Right forelimb (tissue), 1 donor: ENCODE results near the gene MAGI2.
"Not testable (repeated sequence)": the region's sequence is repeated elsewhere in the genome, so short reads cannot be mapped to it uniquely, and the experiment has no call there.

Source experiments
- DNase-seq: peaks from one replicate; pipeline ENCODE4 v3.0.0-alpha.2; 2018

MAGI2 gene

DNA sequence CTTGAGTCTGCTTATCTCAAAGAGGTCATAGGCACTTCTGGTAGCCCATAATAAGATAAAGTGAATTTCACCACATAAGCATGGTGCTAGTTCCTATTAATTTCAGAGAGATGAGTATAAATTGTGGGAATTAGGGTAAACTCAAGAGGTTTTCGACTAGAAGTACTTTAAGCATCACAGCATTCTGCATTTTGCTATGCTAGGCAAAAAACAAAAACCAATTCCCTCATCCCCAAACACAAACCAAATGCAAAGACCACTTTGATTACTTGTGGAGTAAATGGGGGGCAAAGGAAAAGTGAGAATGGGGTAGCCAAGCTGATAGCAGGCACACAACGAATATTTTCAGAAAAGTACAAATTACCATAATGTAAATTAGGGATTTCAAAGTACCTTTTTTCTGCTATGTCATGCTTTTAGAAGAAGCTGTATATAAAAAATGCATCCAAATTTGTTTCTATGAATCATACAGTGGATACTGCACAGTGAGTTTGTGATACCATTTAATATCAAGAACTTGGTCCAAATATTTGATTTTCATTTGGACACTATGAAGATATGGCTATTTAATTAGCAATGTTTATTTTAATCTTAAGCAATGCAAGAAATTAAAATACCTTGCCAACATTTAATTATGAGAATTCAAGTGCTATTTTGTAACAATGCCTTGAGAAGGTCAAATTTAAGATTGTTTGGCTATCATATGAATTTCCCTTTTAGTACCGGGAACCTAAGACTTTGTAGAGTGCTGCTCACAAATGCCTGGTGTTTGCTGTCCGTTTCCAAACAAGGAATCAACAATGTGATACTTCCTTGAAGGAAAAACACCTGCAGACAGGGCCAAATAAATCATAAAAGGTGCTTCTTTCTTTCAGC lies 1199.4 kb downstream of the MAGI2 start:
- DNase-seq: no peak

DNA sequence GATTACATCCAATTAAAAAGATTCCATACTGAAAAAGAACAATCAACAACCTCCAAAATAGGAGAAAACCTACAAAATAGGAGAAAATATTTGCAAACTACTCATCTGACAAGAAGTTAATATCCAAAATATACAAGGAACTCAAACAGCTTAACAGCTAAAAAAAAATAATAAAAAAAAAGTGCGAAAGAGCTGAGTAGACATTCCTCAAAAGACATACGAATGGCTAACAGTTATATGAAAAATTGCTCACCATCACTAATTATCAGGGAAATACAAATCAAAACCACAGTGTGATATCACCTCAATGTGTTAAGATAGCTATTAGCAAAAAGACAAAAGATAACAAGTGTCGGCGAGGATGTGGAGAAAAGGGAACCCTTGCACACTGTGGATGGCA lies 1204.6 kb downstream of the MAGI2 start:
- DNase-seq: no peak

DNA sequence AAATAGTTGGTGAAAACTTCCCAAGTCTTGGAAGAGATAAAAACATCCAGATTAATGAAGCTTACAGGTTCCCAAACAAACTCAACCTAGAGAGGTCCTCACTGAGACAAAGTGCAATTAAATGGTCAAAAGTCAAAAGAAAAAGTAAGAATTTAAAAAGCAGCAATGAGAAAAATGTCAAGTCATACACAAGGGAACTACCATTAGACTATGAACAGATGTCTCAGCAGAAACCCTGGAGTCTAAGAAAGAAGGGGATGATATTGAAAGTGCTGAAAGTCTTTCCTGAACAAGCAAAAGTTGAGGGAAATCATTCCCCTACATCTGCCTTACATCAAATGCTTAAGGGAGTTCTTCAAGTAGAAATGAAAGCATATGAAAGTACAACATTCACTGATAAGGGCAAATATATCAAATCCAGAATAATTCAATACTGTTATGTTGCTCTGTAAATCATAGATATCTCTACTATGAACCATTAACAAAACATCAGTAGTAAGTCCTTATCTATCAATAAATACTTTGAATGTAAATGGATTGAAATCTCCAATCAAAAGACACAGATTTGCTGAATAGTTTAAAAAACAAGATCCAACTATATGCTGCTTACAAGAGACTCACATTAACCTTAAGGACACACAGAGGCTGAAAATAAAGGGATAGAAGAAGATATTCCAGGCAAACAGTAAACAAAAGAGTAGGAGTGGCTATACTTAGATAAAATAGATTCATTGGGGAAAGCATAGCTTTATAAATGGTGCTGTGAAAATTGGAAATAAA lies 1205.4 kb downstream of the MAGI2 start:
- no peak for DNase-seq

DNA sequence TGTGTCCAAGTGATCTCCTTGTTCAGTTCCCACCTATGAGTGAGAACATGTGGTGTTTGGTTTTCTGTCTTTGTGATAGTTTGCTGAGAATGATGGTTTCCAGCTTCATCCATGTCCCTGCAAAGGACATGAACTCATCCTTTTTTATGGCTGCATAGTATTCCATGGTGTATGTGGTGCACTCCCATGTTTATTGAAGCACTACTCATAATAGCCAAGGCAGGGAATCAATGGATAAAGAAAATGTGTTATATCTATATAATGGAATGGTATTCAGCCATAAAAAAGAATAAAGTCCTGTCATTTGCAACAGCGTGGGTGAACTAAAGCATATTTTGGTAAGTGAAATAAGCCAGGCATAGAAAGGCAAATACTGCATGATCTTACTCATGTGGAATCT lies 1213.3 kb downstream of the MAGI2 start:
- DNase-seq: not testable (repeated sequence)

DNA sequence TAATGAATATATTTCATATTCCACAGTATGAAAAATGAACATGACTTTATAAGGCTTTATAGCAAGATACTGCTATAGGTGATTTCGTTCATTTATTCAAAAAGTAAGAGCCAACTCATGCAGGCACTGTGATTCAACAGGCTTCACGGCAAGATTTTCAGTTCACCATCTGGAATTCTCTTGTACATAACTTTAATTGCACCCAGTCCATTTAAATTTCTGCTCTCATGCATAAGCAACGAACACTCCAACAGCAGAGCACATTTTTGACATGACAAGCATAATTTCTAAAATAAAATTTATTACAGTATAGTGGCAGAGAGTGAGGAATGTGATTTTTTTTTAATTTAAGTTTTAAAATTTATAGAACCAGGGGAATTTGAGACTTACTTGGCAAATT lies 1218.8 kb downstream of the MAGI2 start:
- DNase-seq: no peak

DNA sequence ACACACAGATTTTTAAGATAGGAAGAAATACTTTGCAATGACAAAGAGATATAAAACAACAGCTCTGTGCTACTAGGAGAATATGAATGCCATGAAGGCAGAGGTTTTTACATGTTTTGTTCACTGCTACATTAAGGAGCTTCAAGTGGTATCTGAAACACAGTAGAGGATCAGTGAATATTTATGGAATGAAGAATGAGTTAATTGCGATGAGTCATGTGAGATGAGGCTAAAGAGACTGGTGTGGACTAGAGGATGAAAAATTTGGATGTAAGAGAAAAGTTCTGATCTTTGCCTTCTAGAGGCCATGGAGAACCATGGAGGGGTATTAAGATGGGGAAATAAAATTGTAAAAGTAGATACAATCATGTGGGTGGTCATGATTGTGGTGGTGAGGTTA lies 1220.7 kb downstream of the MAGI2 start:
- DNase-seq: no peak

DNA sequence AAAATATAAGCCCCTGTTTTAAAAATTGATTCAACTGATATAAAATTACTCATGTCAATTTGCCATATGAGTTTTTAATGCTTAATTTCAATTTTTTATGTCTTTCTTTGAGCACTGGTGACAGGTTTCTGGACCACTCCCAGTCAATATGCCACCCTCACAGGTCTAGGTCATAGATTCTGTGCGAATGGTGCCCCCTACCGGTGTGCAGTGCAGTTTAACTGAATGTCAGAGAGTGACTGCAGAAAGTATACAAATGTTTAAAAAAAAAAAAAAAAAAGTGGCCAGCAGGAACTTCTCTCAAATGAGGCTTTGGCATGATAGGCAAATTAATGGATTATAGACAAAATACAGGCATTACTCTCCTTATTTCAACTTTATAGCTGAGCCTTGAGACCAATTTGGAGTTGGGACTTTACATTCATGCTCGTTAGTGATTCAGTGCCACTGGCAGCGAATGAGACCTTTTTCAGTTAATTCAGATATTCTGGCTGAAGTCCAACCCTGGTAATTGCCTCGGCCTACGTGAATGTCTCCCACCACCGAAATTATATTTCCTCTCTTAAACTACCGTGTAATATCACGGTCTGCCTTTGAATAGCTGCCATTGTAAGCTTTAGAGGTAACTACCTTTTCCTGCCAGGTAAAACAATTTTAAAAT lies 1227.3 kb downstream of the MAGI2 start:
- DNase-seq: peak; percentile 50

DNA sequence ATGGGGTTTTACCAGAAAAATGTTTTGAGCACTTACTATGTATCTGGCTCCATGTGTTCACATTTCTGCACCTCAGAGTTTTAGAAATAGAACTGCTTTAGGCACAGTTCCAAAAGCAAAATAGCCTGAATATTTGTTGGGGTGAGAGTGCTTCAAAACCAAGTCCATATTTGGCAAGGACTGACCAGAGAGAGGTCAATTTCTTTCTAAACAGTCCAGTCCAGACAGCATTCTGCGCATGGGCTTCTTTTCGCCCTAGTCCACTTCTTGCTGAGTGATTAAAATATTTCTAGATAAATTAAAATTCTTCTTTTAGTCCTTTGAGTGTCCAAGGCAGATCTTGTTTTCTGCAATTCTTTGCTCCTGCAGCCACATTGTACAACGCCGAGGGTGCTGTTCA lies 1227.9 kb downstream of the MAGI2 start:
- DNase-seq: no peak

DNA sequence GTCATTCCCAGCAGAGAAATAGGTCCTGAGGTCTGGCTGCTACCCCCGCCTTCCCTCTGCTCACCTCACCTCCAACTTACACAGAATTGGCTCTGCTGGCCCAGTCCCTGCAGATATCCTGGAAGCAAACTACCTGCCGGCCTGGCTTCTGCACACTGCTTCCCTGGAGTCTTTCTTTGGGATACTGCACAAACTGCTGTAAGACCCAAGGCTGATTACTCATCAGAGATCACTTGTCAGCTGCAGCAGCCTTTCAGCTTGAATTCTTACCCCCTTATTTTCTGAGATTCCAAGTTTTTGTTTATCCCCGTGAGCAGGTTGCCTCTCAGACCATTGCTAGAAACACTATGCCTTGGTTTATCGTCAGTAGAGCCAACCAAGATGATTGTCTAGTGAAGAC lies 1228.5 kb downstream of the MAGI2 start:
- no peak for DNase-seq

DNA sequence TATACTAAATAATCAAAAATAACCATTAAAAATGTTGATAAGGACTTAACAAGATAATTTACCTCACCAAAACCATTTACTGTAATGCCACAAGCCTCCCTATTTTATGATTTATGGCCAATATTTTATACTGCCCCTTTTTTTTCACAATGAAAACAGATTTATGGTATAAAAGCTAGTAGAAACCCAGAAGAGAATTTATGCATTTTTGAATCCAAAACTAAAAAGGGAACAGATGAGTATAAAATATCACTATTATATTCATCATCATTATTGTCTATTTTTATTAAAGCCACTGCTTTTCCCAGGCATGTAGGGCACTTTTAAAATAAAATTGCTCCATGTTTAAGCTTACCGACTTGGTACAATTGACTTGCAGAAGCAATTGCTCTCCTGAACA lies 1229.9 kb downstream of the MAGI2 start:
- no peak for DNase-seq

DNA sequence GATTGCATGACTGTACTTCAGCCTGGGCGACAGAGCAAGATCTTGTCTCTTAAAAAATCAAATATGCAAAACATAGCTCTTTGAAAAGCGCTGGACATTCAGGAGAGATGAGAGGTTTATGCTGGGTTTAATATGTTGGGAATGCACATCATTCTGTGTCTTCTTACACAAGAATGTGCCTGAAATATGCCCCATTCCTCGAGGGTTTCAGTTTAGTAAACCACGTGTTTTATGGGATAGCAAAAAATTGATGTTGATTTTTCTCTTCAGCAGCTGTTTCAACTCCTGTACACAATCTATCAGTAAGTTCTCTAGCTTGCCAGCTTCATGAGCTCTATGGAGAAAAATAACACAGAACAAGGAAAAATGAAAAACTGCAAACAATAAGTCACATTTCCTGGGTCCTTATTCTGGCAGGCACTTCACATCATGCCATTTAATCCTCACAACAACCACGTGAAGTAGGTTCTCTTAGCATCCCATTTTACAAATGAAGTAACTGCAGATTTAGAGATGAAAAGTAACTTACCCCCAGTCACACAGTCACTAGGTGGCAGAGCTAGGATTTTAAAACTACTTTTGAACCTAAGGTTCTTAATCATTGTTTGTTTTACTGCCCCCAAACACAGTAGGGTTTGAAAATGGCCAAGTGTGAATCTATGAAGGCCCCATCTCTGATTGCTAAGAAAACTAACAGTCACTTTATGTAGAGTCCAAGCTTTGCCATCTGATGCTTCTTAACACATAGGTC lies 1231.3 kb downstream of the MAGI2 start:
- DNase-seq: no peak

DNA sequence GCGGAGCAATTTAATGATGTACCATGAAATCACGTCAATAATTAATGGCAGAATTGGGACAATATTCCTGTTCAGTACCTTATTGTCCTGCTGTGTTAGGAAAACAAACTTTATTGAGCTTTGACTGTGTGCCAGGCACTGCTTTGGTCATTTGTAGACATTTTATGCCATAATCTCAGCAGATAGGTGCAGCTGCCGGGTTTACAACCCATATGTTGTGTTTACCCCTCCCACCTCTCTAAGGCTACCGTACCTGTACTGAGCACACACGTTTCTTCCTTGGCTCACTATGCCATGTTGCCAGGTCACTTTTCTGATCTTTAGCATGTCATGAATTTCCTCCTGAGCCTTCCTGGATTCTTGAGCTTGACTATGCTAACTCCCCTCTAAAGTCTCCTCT lies 1232.7 kb downstream of the MAGI2 start:
- DNase-seq: no peak

DNA sequence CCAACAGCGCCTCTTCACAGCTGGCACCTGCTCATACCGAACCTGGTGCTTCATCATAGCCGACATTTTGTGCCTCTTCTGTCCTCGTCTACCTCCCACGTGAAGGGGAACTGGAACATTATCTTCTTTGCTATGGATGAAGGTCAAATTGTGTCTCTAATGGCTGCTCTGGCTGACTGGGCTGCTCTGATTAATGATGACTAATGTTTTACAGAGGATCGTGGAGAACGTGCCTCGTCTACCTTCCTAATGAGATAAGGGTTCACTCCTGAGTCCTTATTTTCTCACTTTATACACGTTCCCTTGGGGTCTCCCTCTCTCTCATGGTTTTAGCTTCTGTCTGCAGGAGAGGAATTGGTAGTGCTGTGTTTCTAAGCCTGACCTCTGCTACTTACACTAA lies 1234.6 kb downstream of the MAGI2 start:
- no peak for DNase-seq

DNA sequence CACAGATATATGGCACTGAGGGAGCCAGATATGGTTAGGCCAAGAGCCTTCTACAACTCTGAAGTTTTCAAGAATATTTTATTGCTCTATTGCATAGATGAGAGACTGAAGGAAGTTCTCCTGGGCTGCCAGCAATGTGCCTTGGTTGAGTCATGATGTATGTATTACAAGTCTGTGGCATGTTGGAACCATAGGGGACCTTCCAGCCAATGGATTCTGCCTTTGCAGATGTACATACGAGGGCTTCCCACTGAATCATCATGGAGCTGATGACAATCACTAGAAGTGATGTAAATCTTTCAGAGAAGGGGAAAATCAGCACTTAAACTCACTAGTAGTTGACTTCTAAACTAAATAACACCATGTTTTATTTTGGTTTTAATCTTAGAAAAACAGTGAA lies 1235.4 kb downstream of the MAGI2 start:
- no peak for DNase-seq

DNA sequence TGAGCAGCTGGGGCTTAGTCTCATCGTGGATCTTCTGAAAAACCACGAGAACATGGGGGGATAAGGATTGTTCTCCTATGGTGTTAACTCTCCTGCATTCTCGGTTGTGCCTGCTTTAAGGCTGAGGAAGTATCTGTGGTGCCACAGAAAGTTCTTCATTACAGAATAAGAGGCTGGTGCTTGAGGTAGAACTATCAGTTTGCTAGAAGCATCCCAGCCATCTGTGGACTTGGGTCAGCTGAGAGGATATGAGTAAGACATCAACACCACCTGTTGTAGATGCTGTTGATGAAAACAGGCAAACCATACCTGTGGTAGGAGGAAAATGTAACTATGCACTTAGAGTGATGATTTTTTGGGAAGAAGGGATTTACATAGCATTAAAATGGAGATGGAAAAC lies 1238.3 kb downstream of the MAGI2 start:
- no peak for DNase-seq

DNA sequence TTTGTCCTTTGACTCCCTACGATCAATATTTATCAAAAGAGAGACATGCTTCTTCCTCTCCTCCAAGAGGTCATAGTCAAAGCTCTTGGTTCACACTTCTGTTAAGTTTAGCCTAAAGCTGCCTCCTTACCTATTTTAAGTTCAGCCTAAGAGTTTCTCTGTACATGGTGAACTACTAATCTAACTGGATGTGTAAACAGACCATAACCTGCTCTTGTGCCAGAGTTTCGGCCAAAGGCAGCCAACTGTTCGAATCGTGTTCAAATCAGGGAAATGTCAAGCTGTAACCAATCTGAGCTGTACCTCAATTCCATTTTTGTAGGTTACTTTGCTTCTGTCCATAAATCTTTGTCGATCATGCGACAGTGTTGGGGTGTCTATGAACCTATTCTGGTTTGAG lies 1240.1 kb downstream of the MAGI2 start:
- DNase-seq: no peak

DNA sequence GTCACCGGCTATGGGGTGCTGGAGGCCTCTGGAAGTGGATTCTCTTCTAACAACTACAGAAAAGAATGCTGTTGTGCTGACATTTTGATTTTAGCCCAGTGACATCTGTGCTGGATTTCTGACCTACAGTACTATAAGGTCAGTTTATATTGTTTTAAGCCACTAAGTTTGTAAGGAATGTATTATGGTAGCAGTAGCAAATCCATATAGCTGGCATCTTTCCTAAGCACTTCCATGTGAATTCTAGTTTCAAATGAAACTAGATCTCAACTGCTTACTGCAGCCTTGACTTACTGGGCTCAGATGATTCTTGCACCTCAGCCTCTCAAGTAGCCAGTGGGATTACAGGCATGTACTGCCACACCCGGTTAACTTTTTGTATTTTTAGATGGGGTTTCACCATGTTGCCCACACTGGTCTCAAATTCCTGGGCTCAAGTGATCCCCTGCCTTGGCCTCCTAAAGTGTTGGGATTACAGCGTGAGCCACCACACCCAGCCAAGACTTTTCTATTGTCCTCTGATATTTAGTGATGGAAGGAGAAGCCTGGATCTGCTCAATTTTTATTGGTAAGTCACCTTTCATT lies 1240.9 kb downstream of the MAGI2 start:
- DNase-seq: no peak

DNA sequence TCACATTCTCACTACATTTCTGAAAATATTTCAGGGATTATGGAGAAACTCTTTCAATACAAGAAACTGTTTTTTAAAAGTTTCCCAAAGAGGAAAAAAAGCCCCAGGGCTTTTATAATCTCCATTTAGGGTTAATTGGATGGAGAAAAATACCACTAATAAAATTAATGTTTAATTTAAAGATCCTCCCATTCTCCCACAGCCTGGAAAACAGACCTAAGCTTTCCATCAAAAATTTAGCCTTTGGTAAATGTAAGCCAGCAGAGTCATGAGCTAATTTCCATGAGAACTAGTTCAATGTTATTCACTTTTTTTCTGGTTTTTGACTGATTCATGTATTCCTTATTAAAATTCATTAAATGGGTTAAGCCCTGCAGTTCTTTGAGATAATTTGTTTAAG lies 1246.2 kb downstream of the MAGI2 start:
- no peak for DNase-seq

DNA sequence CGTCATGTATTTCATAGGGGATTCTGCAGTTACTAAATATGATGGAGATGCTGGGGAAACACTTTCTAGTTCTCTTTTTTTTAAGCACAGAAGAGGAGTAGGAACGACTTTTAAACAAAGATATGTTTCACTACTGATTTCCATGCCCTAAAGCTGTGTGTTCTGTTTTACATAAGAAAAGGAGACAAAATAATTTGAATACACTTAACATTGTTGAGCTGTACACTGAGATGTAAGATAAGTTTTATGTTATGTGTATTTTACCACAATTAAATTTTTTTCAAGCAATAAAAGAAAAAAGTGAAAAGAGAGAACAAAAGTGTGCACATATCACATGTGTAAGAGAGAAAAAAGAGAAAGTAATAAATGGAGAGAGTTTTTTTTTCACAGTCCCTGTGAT lies 1246.7 kb downstream of the MAGI2 start:
- DNase-seq: no peak

DNA sequence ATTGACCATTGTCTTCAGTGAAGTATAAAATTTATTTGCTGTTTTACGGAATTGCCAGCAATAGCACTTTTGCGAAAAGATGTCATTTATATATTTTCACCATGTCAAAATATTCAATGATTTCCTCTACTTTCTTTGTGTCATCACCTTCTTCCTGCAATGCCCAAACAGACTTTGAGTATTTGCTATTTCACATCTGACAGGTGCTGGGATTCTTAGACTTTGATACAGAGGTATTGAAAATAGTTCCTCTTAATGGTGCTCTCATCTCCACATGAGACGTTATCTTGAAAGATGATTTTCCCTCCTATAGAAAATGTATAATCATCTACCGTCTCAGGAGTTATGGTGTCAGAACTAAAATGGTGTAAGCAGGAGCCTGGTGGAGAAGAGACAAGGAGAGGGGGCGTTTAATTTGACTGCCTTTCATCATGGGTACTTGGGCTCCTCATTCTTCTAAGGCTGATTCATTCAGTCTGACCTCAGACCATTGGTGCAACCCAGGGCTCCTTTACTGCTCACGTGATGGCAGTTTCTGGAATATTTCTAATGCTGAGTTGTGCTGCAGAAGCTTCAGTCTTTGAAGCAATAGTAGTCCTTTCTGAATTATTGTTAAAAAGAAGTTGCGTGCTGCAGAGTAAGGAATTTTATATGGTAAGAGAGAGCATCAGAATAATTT lies 1250.3 kb downstream of the MAGI2 start:
- no peak for DNase-seq

DNA sequence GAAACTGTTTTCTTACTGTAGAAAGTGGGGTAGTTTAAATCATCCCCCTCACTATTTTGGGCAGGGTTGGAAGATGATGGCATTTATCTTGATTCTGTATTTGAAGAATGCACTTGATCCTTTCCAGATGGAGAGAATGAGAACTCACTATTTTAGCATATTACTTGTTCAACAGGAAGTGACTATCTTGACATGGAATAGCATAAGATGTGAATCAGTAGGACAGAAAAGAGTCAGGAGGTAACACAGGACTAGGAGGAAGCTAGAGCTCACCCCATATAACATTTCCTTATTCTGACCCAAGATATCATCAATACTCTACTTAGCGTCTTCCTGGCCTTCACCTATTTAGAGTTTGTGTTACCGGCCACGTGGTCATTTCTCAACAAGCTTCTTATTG lies 1254.7 kb downstream of the MAGI2 start:
- no peak for DNase-seq

DNA sequence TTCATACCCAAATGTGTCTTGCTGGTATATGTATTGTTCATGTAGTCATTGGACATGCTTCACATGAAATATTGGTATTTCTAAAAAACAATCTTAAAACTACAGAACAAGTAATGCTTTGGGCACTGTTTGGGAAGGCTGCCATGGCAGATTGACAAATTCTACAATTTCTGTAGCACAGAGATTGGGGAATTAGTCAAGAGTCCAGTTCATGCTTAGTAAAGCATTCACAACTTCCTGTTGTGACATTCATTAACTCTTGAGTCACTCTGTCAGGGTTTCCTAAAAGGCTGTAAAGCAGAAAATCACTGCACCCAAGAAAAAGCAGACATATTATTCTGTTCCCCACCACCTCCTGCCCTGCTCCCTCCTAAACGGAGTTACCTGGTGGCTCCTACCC lies 1256.0 kb downstream of the MAGI2 start:
- DNase-seq: no peak
